Measurements from ENCODE around the gene FAM234A.

DNA sequence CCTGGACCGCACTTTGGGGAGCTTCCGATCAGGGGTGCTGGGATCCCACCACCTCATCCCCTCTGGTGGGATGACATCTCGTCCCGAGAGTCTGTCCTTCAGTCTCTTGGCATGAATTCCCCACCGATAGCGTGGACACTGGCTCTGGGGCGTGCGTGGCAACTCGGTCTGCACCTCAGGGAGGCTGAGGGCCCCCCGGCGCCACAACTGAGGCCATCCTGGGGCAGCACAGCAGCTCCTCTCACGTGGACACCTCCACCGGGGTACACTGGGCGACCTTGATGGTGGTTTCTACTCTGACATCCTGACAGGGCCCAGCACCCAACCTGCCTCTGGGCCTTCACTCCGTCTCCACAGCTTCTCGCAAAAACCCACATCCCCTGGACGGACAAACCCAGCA lies 56.9 kb downstream of the FAM234A start:
- no peak for TF ChIP-seq POLR2A (IDR thresholded peaks at IDR 0.05; ENCODE audit: low read depth, low read length)
- TF ChIP-seq TAF1 (IDR thresholded peaks at IDR 0.05; ENCODE audit: borderline replicate concordance, low read depth, low read length), result no peak
- no peak for TF ChIP-seq POLR2AphosphoS5 (IDR thresholded peaks at IDR 0.05; ENCODE audit: low read depth, low read length)
